HG02840 (cell line): ENCODE measurements around the gene PLIN5.

Experiments
- ATAC-seq: cut with Tn5 transposase; IDR thresholded peaks from one replicate; pipeline ENCODE4 v1.9.1; 2021; ENCODE audit warnings: mild to moderate bottlenecking, moderate library complexity, moderate number of reproducible peaks; ENCODE audit not compliant: unreplicated experiment, low FRiP score

The PLIN5 gene

DNA sequence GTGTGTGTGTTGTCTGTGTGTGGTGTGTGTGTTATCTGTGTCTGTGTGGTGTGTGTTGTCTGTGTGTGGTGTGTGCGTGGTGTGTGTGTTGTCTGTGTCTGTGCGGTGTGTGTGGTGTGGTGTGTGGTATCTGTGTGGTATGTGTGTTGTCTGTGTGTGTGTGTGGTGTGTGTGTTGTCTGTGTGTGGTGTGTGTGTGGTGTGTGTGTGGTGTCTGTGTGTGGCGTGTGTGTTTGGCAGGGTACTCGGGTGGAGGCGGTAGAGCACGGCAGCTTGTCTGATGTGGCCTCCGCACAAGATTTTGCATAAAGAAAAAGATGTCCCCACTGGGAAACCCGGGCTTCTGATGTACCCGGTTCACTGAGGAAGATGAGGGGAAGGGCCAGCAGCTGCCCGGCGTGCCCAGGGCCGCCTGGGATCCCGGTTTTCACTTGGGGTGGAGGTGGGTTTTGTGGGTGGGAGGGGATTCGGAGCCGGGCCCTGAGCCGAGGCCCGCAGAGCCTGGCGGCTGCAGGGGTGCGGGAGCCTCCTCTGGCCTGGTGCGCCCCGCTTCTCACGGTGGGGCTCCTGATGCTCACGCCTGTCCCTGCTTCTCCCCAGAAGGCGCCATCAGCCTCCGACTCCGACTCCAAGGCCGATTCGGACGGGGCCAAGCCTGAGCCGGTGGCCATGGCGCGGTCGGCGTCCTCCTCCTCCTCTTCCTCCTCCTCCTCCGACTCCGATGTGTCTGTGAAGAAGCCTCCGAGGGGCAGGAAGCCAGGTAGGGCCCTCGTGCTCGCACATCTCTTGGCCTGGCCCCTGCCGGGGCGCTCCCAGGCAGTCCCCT is 41.7 kb downstream of the PLIN5 start:
- no peak for ATAC-seq

DNA sequence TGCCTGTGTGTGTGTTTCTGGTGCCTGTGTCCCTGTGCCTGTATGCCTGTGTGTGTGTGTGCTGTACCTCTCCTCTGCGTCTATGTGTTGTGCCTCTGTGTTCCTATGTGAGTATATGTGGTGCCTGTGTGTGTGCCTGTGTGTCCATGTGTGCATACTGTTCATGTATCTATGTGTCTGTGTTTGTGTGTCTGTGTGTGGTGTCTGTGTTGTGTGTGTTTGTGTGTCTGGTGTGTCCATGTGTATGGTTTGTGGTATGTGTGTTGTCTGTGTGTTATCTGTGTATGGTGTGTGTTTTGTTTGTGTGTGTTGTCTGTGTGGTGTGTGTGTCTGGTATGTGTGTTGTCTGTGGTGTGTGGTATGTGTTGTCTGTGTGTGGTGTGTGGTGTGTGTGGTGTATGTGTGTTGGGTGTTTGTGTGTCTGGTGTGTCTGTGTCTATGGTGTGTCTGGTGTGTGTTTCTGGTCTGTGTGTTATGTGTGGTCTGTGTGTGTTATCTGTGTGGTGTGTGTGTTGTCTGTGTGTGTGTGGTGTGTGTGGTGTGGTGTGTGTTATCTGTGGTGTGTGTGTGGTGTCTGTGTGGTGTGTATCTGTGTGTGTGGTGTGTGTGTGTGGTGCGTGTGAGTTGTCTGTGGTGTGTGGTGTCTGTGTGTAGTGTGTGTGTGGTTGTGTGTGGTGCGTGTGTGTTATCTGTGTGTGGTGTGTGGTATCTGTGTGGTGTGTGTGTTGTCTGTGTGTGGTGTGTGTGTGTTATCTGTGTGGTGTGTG is 42.5 kb downstream of the PLIN5 start:
- ATAC-seq: no peak

DNA sequence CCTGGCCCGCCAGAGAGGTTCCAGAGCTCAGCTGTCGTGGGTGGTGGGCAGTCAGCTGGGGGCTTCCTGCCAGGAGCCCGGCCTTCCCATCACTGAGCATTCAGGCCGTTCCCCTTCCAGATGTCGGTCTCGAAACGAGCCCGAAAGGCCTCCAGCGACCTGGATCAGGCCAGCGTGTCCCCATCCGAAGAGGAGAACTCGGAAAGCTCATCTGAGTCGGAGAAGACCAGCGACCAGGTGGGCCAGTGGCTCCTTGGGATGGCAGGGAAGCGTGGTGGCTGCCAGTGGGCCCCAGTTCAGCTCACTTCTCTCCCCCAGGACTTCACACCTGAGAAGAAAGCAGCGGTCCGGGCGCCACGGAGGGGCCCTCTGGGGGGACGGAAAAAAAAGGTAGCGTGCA is 43.6 kb downstream of the PLIN5 start:
- no peak for ATAC-seq

DNA sequence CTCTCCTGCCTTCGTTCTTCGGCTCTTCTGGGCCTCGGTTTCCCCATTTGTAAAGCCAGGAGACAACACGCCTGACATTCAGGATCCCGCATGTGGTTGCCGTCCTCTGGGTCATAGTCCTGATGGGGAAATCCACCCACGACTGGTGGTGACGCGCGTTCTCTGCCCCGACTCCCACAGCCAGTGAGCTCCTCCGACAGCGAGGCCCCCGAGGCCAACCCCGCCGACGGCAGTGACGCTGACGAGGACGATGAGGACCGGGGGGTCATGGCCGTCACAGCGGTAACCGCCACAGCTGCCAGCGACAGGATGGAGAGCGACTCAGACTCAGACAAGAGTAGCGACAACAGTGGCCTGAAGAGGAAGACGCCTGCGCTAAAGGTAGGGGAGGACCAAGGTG is 46.5 kb downstream of the PLIN5 start:
- ATAC-seq: no peak

DNA sequence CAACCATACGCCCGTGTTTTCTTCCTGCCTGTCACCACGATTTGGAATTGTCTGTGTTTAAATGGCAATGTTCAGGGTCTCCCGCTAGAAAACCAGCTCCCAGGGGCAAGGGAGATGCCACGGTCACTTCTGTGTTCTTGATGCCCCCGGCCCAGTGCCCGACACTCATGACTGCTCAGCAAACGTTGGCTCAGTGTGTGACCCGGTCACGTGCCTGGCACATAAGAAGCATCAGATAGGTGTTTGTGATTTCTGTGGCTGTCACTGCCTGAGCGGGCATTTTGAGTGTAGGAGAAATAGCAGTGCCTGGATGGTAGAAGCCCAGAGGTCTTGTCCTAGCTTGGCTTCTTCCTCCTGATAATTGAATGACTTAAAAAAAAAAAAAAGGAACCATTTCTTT is 47.5 kb downstream of the PLIN5 start:
- ATAC-seq: no peak

DNA sequence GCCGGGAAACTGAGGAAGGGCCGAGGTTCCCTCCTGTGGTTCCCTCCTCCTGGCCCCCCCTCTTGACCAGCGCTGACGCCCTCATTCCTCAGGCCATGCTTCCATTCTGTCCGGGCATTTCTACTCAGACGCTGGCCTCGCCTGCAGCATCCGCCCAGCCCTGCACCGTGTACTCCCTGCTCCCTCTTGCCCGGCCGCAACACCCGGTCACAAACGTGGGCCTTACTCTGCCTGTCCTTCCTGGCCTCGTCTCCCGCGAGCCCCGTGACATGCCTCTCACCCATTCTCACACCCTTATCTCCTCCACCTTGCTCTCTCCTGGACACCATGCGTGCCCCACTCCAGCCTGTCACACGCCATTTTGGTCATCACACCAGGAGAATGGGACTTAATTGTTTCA is 51.6 kb downstream of the PLIN5 start:
- ATAC-seq: no peak

DNA sequence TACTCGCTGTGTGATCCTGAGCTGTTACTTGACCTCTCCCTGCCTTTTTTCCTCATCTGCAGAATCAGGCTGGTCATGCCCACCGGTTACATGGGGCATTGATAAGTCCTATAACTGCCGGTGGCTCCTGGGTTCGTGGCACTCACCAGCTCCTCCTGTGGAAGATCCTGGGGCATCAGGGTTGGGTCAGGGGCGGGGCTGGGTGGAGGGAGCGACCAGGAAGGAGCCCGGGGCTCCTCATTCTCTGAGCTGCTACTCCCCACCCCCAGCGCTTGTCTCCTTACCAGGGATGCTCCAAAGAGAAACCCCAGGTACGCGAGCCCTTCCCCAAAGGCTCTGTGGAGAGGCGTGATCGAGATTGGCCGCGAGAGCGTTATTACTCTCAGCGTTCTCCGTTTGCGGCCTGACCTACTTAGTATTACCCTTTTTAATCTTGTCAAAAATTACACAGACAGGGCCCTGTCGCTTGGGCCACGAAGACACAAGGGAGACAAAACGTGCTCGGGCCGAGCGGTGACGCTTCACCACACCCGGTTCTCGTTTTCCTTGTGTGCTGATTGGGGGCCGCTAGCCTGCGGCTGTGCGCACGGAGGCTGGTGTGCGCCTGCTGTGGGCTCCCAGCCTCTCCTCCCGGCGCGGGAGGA is 52.2 kb downstream of the PLIN5 start:
- ATAC-seq: no peak

DNA sequence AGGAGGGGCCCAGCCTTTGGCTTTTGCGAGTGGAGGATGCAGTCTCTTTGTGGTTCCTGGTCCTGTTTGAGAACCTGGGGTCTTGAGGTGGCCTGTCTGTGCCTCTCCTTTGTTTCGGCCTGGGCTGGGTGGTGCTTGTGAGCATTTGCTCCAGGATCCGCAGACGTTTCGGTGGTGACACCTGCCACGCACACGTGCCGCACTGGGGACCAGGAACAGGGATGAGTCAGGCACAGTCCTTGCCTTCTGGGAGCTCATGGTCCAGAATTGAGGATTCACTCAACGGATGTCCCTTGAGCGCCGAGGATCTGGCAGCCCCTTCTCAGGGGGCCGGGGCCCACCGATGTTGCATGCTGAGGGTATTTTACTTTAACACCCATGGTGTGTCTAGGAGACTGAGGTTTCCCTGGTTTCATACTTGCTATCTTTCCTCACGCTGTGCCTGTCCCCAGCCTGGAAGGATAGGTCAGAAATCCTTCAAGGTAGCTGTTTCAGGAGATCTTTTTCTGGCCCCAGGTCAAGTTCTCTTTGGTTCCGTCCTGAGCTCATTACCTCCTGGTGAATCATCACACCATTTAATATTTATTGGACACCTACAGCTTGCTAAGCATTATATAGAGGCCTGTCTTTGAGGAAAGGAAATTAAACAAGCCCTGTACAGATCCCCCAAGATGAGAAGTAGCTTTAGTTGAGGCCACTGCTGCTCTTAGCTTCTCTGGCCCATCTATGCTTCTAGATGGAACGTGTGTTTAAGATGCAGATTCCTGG is 57.8 kb downstream of the PLIN5 start:
- ATAC-seq: no peak

DNA sequence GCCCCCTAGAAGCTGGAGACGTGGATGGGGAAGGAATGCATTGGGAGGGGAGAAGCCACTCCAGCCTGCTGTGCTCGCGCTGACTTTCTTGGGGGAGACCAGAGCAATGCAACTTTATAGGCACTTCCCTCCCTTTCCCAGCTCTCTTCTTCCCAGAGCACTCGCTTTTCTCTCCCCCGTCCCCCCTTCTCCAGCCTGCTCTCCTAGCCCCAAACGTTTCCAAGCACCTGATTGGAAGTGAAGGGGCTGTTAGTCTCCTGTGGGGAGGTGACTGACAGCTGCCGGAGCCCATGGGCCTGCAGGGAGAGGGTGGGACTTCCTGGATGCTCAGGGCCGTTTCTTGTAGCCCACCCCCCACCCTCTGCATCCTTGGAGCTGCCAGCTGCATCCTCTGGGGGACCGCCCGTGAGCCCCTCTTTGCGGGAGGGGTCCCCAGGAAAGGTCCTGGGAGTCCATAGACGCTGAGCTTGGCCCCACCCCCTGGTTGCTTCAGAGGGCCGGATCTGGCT is 60.5 kb downstream of the PLIN5 start:
- ATAC-seq: no peak

DNA sequence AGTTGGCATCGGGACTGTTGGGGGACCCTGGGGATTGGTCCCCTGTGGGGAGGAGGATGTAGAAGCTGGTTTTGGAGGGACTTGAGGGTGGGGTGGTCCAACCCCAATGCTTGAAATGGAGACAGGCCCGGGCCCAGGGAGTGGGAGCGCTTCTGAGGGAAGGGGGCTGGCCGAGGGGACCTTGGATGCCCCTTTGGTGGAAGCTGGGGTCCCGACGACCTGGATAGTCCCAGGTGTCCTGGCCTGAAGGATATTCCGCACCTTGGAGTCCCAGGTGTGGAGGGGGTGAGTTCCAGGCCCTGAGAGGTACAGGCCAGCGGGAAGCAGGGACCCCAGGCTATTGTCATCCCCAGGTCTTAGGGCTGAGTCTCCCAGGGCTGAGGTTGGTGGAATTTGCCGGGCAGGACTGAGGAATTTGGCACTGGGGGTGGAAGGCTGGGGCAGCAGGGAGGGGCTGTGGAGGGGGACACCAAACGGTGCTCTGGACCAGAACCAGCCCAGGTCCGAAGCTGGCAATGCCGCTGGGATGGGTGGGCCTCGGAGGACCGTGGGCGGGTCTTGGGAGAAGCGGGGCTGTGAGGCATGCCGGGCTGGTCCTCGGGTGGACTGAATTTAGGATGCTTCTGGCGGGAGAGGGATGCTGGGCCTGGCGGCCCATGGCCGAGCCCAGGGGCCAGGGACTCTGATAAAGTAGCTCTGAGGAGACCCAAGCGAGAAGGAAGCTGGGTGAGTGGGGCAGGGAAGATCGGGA is 61.1 kb downstream of the PLIN5 start:
- no peak for ATAC-seq

DNA sequence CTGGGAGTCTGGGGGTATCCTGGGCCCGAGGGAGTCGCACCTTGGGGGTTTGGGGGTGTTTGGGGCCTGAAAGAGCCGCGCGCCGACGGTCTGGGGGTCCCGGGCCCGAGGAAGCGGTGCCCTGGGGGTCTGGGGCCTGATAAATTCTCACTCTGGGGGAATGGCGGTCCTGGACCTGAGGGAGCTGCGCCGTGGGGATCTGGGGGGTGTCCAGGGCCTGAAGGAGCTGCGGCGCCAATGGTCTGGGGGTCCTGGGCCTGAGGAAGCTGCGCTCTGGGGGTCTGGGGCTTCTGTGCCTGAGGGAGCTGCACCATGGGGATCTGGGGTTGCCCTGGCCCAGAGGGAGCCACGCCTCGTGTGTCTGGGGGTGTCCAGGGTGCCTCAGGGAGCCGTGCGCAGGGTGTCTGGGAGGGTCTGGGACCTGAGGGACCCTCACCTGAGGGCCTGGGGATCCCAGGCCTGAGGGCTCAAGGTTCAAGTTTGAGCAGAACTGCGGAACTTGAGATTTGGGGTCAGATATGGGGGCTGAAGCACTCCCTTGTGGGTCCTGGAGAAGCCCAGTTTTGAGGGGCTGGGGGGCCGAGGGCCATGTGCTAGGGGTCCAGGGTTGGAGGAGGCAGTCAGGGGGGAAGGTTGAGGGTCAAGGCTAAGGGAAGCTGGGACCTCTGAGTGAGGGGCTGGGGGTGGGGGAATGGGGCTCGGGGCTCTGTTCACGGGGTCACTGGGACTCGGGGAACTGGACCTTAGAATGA is 61.8 kb downstream of the PLIN5 start:
- no peak for ATAC-seq
